Fibroblast of peridontal ligament (primary cell): ENCODE results near the gene EIF4E3.

Experiments
- DNase-seq: peaks from one replicate; pipeline ENCODE4 v3.0.0-alpha.2; 2010; ENCODE audit errors: extremely low read depth

Gene EIF4E3

DNA sequence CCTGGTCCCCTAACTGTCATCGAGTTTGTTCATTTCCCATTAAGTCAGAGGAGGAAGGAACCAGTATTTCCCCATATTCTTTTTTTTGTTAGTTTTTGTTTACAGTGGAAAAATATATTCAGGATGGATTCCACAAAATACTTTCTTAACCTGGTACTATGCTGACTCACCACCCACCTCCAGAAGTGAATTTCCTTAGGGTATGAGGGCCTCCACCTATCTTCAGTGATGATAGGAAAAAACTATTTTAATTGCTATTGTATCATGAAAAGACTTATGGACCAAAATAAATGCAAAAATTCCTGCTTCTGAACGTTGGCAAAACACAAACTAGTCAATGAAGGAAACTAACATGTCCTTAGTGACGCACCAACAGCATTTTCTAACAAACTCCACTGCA, 77.5 kb downstream of the EIF4E3 start:
- no peak for DNase-seq

- no peak for DNase-seq
These were observed 78.2 kb downstream of the EIF4E3 start for GRCh38 chr3:71646971-71647370.

GRCh38 chr3:71645140-71645539, 80.1 kb downstream of the EIF4E3 start:
- no peak for DNase-seq

DNA sequence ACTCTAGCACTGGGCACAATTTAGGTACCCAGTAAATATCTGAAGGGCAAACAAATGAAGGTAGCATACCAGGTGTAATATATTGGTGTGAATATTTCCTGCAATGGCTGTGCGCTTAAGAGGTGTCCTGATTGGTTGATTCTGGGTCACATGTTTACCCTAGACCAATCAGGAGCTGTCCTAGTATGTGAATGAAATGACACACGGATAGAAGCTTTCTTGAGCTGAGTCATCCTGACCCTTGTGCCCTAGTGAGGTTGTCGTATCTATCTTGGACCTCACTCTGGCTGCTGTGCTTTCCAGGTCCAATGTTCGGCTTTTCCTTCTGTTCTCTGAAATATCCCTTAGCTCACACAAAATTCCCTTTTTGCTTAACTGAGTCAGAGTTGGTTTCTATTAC, 83.5 kb downstream of the EIF4E3 start:
- no peak for DNase-seq

GRCh38 chr3:71640331-71640983, 84.7 kb downstream of the EIF4E3 start:
- DNase-seq: no peak

DNA sequence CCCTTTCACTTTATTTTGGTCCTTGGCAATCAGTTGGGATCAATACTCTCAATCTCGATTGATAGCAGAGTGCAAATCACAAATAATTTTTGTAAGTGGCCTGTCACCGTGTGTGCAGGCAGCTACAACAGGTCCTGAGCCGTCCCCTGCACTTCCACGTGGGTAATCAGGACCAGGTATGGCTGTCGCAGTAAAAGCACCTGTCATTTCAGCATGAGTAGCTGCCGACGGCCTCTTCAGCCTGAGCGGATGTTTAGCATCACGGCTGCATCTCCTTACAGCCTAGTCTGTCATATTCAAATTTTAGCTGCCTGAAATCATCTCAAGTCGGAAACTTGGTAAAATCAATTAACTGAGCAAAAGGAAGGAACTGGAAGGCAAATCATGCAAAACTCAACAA, 88.7 kb downstream of the EIF4E3 start:
- no peak for DNase-seq

DNA sequence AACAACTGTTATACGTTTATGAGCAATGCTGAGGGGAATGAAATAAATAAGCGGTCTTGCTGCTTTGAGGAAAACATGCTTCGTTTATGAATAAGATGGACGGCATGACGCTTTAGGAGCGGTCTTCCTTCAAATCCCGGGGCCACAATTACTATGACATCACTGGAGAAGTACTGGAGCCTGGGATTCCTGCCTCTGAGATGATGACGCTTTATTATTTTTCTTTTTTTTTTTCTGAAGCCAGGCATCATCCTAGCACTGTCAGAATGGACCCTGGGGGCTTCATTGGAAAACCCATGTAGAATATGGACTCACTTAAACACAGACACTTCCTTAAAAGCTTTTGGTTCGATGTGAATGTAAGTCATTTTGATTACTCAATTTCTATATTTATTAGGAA, 89.2 kb downstream of the EIF4E3 start:
- no peak for DNase-seq

GRCh38 chr3:71634671-71635070, 90.5 kb downstream of the EIF4E3 start:
- DNase-seq: no peak

DNA sequence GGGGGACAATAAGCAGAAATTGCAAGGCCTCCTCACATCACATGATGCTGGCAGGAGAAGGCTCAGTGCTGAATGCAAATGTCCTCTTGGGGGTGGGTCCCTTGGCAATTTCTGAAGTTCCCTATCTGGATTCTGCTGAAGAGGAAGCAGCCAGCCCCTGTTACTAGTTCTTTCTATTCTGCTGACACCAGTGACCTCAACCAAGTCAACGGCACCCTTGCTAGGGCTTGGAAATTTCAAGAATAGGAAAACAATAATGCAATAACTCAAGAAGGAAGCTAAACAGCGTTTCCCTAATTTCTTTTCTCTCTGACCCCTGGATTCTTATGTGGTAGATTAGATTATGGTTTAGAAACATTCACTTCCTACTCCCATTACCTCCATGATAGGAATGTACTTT, 95.5 kb downstream of the EIF4E3 start:
- DNase-seq: peak; percentile 13

- DNase-seq: peak; percentile 89
These were observed 95.9 kb downstream of the EIF4E3 start for GRCh38 chr3:71629289-71629688.

- peak; percentile 29 for DNase-seq
These were observed 96.7 kb downstream of the EIF4E3 start for GRCh38 chr3:71628522-71628921.

DNA sequence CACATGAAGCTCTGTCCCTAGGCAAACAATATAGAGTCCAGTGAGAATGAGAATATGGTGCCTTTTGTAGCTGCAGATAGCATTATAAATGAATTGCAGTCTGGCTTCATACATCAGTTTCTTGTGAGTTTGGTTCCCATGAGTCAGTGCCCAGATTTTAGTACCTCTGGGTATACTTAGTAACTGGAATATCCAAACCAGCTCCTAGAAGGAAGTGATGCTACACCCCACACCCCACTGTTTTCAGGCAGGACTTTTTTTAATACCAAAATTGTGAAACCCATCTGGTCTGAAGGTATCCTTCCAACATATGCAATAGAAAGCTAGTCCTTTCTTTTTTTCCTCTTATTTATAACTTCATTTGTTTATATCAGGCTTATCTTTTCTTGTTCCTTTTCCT, 99.5 kb downstream of the EIF4E3 start:
- DNase-seq: no peak
